8988T (cell line): ENCODE results near the gene PPP6R2.

Experiments
- DNase-seq: peaks from one replicate; pipeline ENCODE4 v3.0.0; 2011

Gene PPP6R2

DNA sequence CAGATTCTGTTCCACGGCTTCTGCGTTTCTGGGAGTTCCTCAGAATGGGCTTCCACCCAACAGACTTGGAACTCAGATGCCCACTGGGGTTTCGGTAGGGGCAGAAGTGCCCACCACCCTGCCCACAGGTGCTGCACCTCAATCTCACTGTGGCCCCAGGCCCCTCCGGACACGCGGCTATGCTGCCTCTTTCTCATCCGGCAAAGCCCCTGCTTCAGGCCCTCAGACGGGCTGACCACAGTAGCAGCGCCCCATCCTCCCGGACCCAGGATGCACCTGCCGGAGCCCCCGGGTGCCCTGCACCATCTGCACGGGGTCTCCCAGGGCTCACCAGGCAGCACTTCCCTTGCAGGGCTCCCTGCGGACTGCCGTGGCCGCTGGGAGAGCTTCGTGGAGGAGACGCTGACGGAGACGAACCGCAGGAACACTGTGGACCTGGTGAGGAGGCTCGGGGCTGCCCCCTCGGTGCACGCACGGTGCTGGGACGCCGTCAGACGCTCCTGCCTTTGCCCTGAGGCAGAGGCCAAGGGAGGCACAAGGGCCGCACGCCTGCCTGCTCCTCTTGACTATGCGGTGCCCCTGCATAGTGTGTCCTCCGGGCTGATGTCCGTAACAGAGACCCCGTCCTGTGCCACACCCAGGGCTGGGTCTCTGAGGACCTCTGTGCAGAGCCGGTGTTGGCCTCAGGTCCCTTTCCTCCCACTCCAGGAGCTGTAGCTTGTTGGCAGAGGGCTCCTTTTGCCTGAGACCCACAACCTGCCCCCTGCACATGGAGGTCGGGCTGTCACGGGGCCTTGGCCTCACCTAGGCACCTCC is 93.1 kb downstream of the PPP6R2 start:
- no peak for DNase-seq

DNA sequence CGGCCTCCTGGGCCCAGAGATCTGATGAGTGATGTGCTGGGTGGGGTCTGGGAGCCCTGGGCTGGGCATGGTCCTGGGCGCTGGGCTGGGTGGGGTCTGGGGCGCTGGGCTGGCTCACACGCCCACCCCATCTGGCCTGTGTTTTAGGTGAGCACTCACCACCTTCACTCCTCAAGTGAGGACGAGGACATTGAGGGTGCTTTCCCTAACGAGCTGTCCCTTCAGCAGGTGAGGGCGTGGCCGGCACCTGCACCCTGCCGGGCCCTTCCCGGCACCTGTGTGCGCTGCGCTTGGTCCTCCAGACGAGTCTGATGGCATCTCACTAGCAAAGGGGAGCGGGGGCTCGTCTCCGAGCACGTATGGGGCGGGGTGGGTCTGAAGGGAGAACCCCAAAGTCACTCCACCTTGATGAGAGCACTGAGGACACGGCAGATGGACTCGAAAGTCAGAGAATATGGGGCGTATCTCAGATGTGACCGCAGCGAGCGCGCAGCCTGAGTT is 93.8 kb downstream of the PPP6R2 start:
- no peak for DNase-seq

DNA sequence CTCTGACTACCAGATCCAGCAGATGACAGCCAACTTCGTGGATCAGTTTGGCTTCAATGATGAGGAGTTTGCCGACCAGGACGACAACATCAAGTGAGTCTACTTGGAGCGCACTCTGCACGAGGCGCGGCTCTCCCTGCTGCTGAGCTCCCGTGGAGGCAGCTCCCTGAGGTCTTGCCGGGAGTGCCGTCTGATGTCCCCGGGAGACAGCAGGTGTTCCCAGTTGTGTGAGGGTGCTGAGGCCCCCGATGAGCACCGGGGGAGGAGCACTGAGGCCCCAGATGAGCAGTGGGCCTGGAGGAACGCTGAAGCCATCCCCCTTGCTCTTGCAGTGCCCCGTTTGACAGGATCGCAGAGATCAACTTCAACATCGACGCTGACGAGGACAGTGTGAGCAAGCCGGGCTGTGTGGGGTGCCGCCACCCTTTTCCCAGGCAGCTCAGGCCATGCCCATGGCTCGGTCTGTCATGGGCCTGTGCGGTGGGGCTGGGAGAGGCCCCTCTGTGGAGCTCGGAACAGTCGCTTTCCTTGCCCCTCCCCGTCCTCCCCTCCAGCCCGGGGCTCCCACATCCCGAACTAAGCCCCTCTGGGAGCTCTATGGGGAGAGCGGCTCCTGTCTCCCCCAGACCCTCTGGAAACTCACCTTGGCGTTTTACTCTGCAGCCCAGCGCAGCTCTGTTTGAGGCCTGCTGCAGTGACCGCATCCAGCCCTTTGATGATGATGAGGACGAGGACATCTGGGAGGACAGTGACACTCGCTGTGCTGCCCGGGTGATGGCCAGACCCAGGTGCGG is 94.6 kb downstream of the PPP6R2 start:
- no peak for DNase-seq

DNA sequence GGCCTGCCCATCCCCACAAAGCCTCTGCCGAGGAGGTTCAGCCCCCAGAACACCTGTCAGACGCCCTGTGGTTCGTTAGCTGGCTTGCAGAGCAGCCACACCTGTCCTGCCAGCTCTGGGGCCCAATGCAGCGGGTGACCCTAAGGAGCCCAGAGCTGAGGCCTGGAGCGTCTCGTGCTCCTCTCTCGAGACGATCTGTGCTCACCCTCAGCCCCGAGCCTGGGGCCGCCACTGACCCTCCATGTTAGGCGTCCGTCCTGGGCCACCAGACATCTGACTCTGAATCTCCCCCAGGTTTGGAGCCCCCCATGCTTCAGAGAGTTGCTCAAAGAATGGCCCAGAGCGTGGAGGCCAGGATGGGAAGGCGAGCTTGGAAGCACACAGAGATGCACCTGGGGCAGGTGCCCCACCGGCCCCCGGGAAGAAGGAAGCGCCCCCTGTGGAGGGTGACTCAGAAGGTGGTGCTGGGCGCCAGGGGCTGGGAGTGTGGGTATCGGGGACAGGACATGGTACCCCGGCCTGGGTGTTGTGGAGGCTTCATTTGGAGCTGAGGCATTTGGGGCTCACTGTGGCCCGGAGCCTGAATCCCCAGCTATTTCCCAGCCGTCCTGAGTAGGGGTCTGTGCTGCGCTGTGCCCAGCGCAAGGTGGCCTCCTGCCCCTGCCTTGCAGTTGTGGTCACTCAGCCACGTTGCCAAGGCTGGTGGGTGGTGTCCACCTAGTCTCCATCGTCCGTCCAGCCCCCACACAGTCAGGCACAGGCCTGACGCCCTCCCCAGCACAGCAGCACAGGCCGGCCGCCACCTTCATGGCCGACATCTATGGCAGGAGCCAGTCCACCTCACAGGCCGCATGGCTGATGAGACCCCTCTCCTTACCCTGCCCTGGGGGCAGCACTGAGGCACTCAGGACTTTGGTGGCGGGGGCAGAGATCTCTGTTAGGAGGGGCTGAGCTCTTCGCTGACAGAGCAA is 95.5 kb downstream of the PPP6R2 start:
- DNase-seq, result no peak

DNA sequence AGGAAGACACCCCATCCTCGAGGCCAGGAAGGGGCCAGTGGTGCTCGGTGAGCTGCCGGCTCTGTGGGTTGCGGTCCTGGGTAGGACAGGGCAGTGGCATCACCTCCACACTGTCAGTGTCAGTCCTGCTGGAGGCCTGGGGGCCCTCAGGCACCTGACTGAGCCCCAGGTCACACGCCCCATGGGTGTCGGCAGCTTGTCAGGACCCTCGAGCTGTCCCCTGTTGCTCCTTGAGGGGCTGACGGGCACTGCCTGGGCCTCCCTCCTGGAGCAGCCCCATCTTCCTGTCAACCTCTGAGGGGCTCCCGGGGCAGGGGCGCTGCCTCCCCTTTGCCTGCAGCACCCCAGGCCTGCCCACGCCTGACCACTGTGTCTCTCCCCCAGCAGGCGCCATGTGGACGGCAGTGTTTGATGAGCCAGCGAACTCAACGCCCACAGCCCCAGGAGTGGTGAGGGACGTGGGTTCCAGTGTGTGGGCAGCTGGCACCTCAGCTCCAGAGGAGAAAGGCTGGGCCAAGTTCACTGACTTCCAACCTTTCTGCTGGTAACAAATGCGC is 96.3 kb downstream of the PPP6R2 start:
- no peak for DNase-seq

DNA sequence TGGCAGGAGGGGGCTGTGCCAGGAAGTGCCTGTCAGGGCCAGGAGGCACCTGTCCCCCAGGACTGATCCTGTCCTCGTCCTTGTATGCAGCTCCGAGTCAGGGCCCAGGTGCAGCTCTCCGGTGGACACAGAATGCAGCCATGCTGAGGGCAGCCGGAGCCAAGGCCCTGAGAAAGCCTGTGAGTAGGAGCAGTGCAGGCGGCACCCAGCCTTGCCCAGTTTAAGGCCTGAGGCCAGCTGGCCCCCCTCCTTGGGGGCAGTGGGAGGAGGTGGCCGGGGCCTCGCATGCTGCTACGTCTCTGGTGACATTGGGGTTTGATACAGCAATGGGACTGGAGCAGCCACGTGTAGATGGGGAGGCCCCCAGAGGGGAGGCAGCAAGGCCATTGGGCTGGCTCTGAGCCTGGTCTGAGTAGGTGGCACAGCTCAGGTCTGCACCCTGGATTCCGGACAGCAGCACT is 96.8 kb downstream of the PPP6R2 start:
- DNase-seq, result peak; percentile 23

DNA sequence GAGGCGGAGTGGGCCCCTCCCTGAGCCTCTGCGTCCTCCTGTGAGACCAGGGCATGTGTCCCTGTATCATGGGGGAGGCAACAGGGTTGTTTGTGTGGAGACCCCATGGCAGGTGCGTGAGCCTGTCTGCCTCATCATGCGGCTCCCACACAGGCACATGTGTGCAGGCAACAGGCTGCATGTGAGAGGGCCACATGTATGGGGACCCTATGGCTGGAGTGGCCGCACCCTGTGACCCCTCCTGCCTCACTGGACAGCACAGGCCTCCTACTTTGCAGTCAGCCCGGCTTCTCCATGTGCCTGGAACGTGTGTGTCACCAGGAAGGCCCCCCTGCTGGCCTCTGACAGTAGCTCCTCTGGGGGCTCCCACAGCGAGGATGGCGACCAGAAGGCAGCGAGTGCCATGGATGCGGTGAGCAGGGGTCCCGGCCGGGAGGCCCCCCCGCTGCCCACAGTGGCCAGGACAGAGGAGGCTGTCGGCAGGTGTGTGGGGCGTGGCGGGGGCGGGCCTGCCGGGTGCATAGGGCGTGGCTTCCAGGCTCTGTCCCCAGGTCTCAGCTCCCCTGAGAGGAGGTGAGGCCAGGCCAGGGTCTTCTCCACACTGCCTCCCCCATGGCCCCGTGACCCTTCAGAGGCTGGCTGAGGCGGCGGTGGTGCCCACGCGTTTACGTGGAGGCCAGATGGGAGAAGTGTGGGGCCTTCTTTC is 97.6 kb downstream of the PPP6R2 start:
- no peak for DNase-seq

DNA sequence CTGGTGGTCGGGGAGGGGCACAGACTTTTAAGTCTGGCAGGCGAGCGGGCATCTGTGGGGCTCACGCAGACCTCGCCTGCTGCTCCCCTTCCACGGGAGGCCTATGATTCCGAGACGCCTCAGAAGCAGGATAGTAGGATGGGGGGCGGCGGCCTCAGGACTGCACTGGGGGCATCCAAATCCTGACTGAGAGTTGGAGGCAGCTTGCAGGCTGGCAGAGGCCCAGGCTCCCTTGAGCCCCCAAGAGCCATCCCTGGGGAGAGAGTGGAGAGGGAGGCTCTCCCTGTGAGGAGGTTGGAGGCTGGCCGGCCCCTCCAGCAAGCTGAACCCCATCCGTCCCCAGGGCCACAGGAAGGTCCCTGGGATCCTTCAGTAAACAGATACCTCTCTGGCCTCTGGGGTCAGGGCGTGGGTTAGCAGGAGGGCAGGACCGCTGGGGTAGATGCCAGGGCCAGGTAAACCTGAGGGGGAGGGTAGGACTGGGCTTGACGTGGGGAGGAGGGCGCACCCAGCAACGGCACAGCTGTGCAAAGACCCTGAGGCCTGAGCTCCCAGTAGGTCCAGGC is 98.4 kb downstream of the PPP6R2 start:
- DNase-seq, result no peak

DNA sequence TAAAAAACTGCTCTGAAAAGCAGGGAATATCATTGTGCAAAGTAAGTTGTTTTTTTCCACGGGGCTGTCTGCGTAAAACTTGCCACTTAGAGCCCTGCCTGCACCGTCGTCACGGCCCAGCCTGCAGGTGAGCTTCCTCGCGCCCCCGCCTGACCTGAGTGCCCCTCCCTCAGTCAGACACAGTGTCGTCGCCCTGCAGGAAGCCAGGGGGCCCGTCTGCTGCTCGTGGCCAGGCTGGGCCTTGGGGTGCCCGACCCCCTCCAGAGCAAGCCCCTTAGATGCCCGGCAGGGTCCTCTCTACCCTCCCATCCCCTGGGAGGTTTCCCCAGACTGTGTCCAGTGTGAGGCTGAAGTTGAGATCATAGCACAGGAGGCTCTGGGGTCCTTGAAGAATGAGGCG is 100.1 kb downstream of the PPP6R2 start:
- no peak for DNase-seq

DNA sequence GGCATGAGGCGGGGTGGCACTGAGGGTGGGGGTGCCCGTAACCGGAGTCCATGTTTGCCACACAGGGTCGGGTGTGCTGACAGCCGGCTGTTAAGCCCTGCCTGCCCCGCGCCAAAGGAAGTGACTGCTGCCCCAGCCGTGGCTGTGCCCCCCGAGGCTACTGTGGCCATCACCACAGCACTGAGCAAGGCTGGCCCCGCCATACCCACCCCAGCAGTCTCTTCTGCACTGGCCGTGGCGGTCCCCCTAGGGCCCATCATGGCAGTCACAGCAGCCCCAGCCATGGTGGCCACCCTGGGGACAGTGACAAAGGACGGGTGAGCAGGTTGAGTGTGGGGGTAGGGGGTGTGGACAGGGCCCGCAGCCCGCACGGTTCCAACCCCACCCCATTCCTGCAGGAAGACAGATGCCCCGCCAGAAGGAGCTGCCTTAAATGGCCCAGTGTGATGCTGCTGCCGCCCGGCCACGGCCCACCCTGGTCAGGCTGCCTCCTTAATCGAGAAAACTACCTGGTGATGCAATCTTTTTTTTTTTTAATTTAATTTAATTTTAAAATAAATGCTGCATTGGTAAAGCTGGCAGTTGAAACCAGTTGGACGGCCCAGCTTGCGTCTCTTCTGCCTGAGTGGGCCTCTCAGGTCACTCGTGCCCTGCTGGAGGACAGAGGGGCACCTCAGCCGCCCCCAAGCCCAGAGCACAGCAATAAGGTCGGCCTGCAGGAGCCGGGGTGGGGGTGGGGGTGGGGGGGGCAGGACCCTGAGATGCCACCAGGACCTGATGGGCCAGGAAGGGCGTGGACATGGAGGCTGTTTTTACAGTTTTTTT is 100.9 kb downstream of the PPP6R2 start:
- no peak for DNase-seq

DNA sequence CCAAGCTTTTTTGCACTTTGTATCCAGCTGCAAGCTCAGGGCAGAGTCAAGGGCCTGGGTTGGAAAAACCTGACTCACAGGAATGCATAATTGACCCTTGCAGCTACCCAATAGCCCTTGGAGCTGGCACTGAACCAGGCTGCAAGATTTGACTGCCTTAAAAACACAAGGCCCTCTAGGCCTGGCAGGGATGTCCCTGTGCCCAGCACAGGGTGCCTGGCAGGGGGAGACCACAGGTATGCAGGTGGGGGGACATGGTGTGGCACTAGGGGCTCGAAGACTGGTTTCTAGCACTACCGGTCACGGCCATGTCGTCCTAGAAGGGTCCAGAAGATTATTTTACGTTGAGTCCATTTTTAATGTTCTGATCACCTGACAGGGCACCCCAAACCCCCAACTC is 101.5 kb downstream of the PPP6R2 start:
- DNase-seq, result no peak

DNA sequence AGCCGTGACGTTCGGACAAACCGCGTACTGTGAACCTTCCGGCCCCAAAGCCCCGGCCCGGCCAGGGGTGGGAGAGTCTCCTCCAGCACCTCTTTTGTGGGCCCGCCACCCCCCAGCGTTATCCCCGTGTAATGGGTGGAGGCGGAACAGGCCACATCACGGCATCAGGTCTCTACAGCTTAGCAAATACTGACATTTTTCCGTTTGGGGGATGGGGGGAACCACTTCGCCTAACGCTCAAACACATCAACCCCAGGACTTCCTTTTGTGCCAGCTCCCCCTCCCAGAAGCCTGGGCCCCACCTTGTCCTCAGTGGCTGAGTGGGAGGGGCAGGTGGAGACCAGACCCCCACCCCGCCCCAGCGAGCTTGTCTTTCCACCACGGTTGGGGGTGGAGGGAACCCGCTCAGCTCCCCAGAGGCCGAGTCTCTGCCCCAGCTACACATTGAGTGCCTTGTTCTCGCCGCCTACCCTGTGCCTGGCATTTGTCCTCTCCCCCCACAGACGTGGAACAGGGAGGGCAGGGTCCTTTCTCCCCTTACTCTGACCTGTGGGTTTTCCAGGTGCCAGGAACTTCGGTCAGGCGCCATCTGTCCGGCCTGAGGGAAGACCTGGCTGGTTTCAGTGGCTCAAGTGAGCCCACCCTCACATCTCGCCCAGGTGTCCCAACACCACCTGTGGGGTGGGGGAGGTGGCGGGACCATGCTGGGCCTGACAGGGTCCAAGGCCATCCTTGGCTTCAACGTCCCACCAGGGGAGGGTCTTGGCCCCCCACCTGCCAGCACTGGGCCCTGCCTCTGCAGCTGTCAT is 102.1 kb downstream of the PPP6R2 start:
- DNase-seq, result no peak

DNA sequence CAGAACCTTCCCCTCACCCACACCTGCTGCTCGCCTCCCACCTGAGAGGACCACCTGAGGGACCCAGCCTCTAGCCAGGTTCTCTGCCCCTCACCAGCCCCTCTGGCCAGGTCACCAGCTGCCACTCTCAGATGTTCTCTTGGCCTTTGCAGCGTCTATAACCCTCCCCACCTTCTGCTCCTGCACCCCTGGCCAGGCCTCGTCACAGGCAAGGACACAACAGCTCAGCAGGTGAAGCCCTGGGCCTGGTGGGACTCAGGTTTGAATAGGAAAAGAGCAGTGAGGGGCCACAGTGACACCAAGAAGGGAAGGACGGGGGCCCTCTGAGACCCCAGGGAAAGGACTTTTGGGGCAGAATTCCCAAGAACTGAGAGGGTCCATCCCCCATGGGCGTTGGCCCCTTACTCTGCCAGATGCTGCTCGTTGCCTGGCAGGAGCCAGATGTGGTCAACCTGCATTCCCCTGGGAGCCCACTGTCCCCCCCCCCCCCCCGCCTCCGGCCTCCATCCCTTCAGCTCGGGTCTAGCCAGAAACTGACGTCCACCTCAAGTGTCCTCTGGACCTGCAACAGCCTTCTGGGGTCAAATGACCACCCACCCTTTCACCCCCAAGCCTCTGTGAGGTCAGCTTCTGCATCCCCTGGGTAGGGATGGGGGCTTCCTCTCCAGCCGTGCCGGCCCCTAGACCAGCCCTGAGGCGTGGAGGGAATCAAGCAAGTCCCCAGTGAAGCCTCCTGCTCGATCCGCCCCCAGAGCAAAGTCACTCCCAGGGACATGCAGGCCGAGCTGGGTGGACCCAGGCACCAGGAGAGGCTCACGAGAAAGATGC is 103.0 kb downstream of the PPP6R2 start:
- no peak for DNase-seq

DNA sequence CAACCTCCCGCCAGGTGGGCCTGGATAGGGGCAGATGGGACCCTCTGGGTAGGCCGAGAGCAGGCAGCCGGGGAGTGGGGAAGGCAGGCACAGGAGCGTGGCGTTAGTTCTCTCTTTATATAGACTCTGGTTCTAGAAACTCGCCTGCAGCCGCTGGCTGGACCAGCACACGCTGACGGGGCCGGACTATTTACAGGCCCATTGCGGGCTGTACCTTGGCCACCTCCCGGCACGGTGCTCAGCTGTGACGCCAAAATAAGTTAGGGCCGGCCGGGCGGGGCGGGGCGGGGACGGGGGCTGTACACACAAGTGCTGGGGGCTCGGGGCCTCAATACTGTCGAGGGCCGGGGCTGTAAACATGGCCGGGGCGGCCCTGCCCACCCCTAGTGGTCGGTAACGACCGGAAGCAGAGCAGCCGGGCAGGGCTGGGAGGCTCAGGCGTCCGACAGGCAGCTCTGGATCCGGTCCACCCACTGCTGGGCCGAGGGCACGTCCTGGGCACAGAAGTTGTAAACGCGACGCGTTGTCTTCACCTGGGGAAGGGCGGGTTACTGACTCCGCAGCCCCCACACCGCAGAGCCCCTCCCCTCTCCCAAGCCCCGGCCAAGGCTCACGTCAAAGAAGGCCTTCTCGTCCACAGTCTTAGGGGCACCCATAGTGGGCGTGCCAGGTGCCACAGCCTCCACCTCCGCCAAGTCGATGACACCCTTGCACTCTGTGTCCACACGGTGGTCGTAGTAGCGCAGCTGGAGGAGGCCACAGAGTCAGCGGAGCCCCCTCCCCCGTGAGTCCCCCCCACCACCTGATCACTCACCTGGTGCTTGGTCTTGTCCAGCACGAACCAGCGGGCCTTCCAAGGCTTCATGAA is 103.8 kb downstream of the PPP6R2 start:
- DNase-seq, result no peak

DNA sequence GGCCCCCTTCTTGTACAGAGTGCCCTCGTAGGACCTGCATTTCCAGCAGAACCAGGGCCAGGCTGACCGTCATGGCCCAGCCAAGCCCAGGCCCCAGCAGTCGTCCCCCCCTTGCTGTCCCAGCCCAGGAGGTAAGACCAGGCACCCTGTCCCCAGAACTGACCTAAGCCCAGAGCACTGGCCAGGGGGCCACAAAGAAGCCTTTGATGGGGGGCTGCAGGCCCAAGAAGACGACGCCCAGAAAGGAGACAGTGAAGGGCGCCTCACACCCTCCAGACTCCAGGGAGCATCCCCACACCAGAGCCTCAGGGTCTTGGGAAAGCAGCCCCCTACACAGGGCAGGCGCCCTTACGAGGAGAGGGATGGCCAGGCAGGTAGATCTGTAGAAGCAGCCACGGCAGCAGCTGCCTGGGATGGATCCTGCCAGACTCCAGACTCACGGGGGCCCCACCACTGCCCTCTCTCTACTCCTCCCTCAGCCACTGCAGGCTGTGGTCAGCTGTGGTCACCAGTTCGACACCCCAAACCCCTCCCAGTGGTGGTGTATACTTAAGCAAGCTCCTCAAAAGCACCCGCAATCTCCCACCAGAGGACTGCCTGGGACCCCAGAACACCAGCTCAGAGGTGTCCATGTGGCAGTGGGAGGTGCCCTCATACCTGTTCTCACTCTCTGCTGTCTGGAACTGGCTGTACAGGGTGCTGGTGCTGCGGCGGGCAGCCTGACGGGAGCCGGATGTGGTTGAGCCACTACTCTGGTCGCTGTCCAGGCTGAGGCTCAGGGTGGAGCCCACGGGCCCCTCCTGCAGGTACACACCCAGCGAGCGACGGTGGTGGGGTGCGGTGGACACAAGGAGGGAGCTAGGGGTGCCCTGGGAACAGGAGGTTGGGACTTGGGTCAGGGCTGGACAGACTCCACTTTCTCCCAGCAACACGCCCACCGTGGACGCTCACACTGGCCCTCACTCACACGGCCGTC is 104.7 kb downstream of the PPP6R2 start:
- no peak for DNase-seq

DNA sequence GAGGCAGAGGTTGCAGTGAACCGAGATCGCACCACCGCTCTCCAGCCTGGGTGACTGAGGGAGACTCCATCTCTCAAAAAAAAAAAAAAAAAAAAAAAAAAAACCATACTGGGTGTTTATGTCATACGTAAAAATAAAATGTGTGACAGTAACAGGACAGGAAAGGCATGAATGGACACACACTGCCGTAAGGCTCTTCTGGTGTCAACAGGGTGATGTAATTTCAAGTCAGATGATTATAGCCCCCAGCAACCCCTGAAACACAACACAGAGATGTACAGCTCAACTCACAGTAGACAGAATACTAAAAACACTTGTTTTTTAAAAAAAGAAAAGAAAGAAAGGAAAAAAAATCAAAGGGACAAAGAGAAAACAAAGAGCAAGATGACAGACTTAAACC is 109.5 kb downstream of the PPP6R2 start:
- no peak for DNase-seq
